Measurements from ENCODE around the gene C1orf74.

C1orf74 gene

GRCh38 chr1:209784265-209785169 is at the start of gene C1orf74:
Gene C1orf74, minus strand, starts transcription at chr1:209784559. Its CDS starts 925 bp downstream, at chr1:209783634.
- peak; percentile 99 for DNase-seq

- DNase-seq = no peak
Measured at GRCh38 chr1:209831615-209832014, 47.3 kb upstream of the C1orf74 start.

GRCh38 chr1:209830722-209831121 is 46.4 kb upstream of the C1orf74 start:
- no peak for DNase-seq

GRCh38 chr1:209829716-209830115 is 45.4 kb upstream of the C1orf74 start:
- no peak for DNase-seq

GRCh38 chr1:209827384-209828262 is 43.3 kb upstream of the C1orf74 start, which contains the start of gene UTP25:
Gene UTP25, plus strand, starts transcription at chr1:209827972. Its CDS starts 92 bp downstream, at chr1:209828064.
- peak; percentile 97 for DNase-seq

GRCh38 chr1:209825591-209826434 is 41.5 kb upstream of the C1orf74 start:
- no peak for DNase-seq

GRCh38 chr1:209823143-209824041 is 39.0 kb upstream of the C1orf74 start:
- peak; percentile 30 for DNase-seq

- DNase-seq = no peak
Measured at GRCh38 chr1:209822706-209823105, 38.3 kb upstream of the C1orf74 start.

- DNase-seq = no peak
Measured at GRCh38 chr1:209820986-209821385, 36.6 kb upstream of the C1orf74 start.

GRCh38 chr1:209819058-209819457 is 34.7 kb upstream of the C1orf74 start:
- DNase-seq = no peak

GRCh38 chr1:209817691-209818090 is 33.3 kb upstream of the C1orf74 start:
- DNase-seq = no peak

GRCh38 chr1:209816923-209817322 is 32.6 kb upstream of the C1orf74 start:
- DNase-seq = no peak

- peak; percentile 85 for DNase-seq
Measured at GRCh38 chr1:209815931-209816341, 31.6 kb upstream of the C1orf74 start.

- no peak for DNase-seq
Measured at GRCh38 chr1:209815490-209815889, 31.1 kb upstream of the C1orf74 start.

- no peak for DNase-seq
Measured at GRCh38 chr1:209813902-209814301, 29.5 kb upstream of the C1orf74 start.

GRCh38 chr1:209810783-209811182 is 26.4 kb upstream of the C1orf74 start:
- DNase-seq = no peak

GRCh38 chr1:209809611-209810010 is 25.3 kb upstream of the C1orf74 start:
- DNase-seq = no peak

GRCh38 chr1:209808059-209808581 is 23.8 kb upstream of the C1orf74 start:
- peak; percentile 93 for DNase-seq

- no peak for DNase-seq
Measured at GRCh38 chr1:209807509-209807908, 23.1 kb upstream of the C1orf74 start.

- DNase-seq = peak; percentile 94
Measured at GRCh38 chr1:209805875-209806760, 21.8 kb upstream of the C1orf74 start, which contains the start of gene IRF6. Gene IRF6, minus strand, starts transcription at chr1:209806142. Its CDS starts 4,729 bp downstream, at chr1:209801413.

All from DMS153 (cell line).